ENCODE results near the gene RMP24.
"Not testable (repeated sequence)": the region's sequence is repeated elsewhere in the genome, so short reads cannot be mapped to it uniquely, and the experiment has no call there.

Gene RMP24

DNA sequence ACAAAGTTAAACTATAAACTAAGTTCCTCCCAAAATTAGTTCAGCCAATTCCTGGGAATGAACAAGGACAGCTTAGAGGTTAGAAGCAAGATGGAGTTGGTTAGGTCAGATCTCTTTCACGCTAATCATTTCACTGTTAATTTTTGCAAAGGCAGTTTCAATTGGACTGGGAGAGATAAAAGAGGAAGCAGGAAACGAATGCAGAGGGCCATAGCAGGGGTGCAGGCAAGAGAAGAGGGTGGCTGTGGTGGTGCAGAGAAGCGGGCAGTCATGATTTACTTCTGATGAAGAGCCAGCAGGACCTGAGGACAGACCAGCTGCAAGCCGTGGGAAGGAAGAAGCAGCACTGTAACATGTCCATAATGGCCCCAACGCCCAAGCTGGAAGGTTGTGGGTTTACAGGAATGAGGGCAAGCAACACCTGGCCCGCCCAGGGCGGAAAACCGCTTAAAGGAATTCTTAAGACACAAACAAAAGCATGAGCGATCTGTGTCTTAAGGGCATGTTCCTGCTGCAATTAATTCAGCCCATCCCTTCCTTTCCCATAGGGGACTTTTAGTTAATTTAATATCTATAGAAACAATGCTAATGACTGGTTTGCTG lies 4.1 kb upstream of the RMP24 start:
- DNase-seq (ENCODE audit: low read depth) = no peak

- no peak for DNase-seq (ENCODE audit: low read depth)
Observed at GRCh38 chr18:35969676-35970075, 2.8 kb upstream of the RMP24 start.

GRCh38 chr18:35971661-35972196 lies 750 bp upstream of the RMP24 start:
- no peak for DNase-seq (ENCODE audit: low read depth)

DNA sequence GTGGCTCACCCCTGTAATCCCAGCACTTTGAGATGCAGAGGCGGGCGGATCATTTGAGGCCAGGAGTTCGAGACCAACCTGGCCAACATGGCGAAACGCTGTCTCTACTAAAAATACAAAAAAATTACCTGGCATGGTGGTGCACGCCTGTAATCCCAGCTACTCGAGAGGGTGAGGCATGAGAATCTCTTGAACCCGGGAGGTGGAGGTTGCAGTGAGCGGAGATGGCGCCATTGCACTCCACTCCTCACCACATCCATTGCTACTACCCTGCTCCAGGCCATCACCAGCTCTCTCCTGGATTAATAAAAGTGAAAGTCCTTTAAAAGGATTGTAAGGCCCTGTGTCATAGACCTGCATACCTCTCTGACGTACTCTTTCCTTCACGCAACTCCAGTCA lies 1.2 kb downstream of the RMP24 start:
- no peak for DNase-seq (ENCODE audit: low read depth)

DNA sequence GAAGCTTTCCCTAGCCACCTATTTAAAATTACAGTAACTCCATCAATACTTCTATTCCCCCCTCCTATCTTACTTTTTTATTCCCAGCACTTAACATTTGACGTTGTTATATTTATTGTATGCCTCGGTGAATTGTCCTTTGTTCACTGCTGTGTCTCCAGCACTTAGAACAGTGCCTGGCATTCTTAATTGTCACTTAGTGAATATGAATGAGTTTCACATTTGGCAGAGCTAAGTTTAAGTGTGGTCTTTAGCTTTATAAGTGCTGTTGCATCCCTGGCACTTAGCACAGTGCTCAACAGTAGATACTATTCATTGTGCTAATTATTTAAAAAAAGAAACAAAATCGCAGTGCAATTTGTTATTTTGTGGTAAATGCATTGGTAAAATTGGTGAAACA lies 1.7 kb downstream of the RMP24 start:
- no peak for DNase-seq (ENCODE audit: low read depth)

DNA sequence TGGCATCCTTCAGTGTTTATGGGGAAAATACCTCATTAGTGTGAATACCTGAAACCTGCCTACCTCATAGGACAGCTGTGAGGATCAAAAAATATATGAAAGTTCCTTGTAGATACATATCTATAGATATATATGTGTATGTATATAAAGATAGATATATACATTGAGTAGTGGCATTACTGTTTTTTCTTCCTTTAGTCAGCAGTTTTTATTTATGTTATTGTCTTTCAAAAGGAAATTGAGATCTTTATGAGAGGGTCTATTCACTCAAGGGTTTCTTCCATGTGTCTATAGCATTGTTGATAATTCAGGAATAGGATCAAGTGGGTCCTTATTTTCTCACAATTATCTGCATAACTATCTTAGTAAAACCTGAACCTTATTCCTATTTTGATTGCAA lies 6.6 kb downstream of the RMP24 start:
- DNase-seq (ENCODE audit: low read depth) = no peak

DNA sequence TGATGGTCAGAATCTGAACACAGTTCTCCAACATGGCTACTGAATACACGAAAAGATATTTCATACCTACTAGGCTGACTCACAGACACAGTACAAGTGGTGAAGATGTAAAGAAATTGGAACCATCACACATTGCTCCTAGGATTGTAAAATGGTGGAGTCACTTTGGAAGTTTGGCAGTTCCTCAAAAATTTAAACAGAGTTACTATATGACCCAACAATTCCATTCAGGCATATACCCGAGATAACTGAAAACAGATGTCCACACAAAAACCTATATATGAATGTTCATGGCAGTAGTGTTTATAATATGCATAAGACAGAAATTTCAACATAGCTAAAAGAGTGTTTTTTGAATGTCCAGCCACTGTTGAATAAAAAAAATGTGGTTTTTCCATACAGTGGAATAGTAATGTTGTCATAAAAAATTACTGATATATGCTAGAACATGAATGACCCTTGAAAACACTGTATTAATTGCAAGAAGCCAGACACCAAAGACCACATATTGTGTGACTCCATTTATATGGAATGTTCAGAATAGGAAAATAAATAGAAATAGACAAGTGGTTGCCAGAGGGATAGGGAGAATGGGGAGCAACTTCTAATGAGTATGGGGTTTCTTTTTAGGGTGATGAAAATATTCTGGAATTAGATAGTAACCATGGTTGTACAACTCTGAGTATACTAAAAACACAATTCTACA lies 10.1 kb downstream of the RMP24 start:
- DNase-seq (ENCODE audit: low read depth) = no peak

GRCh38 chr18:35983147-35983546 lies 10.7 kb downstream of the RMP24 start:
- DNase-seq (ENCODE audit: low read depth) = no peak

DNA sequence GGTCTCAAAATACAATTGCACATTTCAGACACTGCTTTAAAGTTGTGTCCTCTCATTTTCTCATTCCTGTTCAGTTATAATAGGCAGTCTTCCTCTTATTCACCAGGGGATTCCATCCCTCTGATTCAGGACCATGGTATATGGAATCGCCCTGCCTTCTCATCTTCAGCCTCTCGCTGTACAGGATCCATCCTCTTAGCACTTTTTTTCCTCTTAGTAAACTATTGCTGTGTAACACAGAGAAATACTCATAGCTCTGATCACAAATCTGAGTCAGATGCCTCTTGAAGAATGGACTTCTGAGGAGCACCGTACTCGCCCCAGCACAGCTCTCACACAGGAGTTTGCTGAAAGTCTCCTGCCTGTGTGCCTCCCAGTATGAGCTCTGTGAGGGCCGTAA lies 11.3 kb downstream of the RMP24 start:
- no peak for DNase-seq (ENCODE audit: low read depth)

DNA sequence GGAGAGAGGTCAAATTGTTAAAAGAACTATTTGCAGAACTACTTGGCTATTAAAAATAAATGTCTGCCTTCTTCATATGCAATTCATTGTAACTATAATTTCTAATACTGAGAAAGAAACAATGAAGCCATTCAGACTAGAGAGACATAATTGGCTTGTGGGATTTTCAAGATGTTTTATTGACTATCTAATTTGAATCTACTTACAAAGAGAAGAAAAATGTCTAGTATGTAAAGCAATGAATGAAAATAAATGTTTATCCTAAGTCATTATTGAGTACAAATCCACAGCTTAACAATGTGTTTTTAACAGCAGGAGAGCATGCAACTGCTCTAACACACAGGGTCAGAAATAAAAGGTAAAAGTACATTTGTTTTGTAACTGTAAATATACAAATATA lies 19.2 kb downstream of the RMP24 start:
- DNase-seq (ENCODE audit: low read depth) = no peak

- no peak for DNase-seq (ENCODE audit: low read depth)
Observed at GRCh38 chr18:35993013-35993412, 20.5 kb downstream of the RMP24 start.

- no peak for DNase-seq (ENCODE audit: low read depth)
Observed at GRCh38 chr18:35998967-35999366, 26.5 kb downstream of the RMP24 start.

DNA sequence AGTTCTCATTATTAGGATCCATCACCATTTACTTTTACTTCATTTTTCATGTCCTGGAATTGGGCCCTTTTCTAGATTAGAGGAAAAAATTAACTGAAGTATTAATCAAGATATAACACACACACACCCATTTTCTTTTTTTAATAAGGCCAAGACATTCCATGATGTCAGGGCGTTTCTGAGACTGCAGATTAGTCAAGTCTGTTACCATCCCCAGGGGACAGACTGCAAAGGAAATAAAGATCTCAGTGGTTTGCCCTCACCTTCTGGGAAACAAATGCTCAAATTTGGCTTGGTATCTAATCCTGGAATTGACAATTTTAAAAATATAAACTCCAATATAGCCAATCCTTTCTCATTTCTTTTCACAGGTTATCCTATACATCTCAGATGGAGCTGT lies 27.4 kb downstream of the RMP24 start:
- DNase-seq (ENCODE audit: low read depth) = no peak

GRCh38 chr18:36006997-36007396 lies 34.5 kb downstream of the RMP24 start:
- DNase-seq (ENCODE audit: low read depth) = no peak

- no peak for DNase-seq (ENCODE audit: low read depth)
Observed at GRCh38 chr18:36009214-36009613, 36.7 kb downstream of the RMP24 start.

DNA sequence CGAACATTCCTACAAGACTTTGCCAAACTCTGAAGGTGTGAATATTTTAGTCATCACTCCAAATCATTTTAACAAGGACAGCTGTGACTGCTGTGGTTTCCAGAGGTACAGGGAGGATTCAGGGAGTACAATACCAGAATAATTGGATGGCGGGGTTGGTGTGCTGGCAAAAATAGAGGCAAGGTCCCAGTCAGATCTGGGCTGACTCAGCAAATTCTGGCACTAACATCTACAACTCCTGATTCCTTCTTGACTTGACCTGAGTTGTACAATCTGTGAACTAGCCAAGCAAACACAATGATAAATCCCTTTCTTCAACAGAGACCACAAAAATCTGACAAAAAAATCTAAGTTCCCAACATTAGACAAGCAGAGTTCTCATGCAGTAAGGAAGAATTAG lies 40.4 kb downstream of the RMP24 start:
- no peak for DNase-seq (ENCODE audit: low read depth)

DNA sequence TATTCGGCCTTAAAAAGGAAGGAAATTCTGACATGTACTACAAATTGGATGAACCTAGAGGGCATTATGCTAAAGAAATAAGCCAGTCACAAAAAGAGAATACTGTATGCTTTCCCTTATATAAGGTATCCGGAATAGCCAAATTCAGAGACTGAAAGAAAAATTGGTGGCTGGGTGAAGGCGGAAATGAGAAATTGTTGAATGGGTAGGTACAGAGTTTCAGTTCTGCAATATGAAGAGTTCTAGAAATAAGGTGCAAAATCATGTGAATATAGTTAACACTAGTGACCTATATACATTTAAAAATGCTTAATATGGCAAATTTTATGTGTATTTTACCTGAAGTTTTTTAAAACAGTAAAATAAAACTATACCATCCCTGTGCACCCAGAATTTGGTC lies 43.1 kb downstream of the RMP24 start:
- no peak for DNase-seq (ENCODE audit: low read depth)

GRCh38 chr18:36017232-36017631 lies 44.8 kb downstream of the RMP24 start:
- DNase-seq (ENCODE audit: low read depth) = no peak

DNA sequence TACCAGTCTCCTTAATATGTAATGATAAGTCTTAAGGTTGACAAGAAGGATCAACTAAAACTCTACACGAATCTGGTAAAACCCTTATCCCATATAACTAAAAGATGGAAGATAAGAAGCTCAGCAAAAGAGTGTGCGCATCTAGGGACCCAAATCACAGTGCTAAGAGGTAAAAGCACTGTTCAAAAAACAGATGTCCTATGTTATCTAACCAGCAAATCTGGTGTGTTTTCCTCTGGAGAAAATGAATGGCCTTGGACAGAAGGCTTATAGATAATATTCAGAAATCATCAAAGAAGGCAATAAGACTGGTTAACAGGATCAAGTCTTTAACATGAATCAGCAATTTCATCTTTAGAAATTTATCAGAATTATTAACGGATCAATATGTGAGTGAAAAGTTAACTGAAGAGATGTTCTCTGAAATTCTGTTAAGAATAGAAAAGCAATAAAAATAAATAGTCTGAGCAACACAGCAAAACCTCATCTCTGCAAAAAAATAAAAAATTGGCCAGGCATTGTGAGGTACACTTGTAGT lies 47.8 kb downstream of the RMP24 start:
- no peak for DNase-seq (ENCODE audit: low read depth)

DNA sequence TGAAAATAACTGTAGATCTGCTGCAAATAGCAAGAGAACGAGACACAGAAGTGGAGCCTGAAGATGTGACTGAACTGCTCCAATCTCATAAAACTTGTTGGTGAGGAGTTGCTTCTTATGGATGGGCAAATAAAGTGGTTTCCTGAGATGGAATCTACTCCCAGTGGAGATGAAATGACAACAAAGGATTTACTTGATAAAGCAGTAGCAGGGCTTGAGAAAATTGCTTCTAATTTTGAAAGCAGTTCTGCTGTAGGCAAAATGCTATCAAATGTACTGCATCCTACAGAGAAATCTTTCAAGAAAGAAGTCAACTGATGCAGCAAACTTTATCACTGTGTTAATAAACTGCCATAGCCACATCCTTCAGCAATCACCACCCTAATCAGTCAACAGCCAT lies 50.9 kb downstream of the RMP24 start:
- no peak for DNase-seq (ENCODE audit: low read depth)

DNA sequence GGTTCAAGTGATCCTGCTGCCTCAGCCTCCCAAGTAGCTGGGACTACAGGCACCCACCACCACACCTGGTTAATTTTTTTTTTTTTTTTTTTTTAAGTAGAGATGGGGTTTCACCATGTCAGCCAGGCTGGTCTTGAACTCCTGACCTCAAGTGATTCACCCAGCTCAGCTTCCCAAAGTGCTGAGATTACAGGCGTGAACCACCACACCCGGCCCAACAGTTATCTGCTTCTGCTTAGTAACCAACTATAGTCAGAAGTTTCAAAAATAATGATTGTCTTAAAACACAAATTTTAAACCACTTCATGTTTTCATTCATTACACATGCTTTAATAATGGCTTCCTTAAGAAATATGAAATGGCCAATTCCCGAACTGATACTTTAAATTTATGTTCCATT lies 51.8 kb downstream of the RMP24 start:
- DNase-seq (ENCODE audit: low read depth) = not testable (repeated sequence)

GRCh38 chr18:36025025-36025424 lies 52.5 kb downstream of the RMP24 start:
- no peak for DNase-seq (ENCODE audit: low read depth)

DNA sequence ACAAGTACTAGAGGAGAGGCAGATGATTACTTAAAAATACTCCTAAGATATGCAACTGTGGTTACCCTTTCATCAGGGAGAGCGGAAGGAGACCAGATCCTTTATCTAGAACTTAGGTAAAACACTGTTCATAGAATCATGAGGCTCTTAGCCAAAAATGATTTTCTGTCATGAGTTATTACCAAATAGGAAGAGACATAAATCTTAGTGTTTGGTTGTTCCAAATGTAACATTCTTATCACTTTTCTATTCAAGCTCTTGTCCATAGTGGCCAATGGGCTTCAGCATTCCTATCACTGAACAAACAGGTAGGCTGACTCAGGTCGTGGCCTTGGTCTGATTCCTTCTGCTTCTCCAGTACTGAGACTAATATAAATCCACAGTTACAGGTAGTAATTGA lies 56.4 kb downstream of the RMP24 start:
- DNase-seq (ENCODE audit: low read depth) = no peak

Measured in stimulated activated CD4-positive, alpha-beta T cell treated with anti-CD3 and anti-CD28 coated beads, Interleukin-2, amount 100 ng/mL, for 4 hours (primary cell).